Gastrocnemius medialis (tissue), 4 donors: Measurements from ENCODE around the gene SLC1A4.

Experiments
- POLR2A ChIP-seq, 2 donors: fragments of 450-650 bp; IDR thresholded peaks; one replicate each; pipeline ENCODE4 v1.6.1; 2017; ENCODE audit warnings: antibody characterized with exemption in 2 of 2, mild to moderate bottlenecking in 2 of 2, moderate library complexity in 2 of 2
- TF ChIP-seq, protein P1 (sequence below), 5 experiments: fragments of 450-650 bp in 3 of 5; fragments of 200-600 bp in 2 of 5; sonication (generic) in 2 of 5; IDR thresholded peaks in 4 of 5; conservative IDR thresholded peaks in 1 of 5; 1 replicate in 4 of 5; 2 replicates in 1 of 5; pipeline ENCODE4 v1.5.1; 2016 to 2019; ENCODE audit warnings: antibody characterized with exemption in 5 of 5, mild to moderate bottlenecking in 3 of 5, moderate library complexity in 3 of 5

GRCh38 chr2:64952511-64953482 is 36.4 kb upstream of the SLC1A4 start:
- TF ChIP-seq, protein P1, sequence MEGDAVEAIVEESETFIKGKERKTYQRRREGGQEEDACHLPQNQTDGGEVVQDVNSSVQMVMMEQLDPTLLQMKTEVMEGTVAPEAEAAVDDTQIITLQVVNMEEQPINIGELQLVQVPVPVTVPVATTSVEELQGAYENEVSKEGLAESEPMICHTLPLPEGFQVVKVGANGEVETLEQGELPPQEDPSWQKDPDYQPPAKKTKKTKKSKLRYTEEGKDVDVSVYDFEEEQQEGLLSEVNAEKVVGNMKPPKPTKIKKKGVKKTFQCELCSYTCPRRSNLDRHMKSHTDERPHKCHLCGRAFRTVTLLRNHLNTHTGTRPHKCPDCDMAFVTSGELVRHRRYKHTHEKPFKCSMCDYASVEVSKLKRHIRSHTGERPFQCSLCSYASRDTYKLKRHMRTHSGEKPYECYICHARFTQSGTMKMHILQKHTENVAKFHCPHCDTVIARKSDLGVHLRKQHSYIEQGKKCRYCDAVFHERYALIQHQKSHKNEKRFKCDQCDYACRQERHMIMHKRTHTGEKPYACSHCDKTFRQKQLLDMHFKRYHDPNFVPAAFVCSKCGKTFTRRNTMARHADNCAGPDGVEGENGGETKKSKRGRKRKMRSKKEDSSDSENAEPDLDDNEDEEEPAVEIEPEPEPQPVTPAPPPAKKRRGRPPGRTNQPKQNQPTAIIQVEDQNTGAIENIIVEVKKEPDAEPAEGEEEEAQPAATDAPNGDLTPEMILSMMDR (IDR thresholded peaks at IDR 0.05 in 4 of 5, conservative IDR thresholded peaks at IDR 0.05 in 1 of 5): no peak
- no peak for TF ChIP-seq POLR2A (IDR thresholded peaks at IDR 0.05)
